ENCODE measurements around the gene MEGF10.

The MEGF10 gene

DNA sequence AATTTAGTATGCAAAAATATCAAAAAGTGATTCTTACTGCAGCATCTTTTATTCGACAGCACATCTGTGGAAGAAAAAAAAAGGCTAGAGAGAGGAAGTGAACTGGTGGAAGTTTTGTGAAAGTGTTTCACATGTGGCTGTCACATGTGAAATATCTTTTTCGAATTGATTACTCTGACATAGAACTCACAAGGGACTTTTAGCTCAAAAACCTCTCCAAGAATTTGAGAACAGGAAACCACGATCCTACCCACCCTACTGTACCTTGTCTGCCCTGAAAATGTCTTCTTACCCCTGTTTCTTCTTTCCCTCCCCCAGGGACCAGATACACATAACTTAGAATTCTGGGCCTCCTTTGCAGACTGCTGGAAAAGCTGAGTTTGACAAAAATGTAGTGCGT lies 120.4 kb downstream of the MEGF10 start:
- TF ChIP-seq, protein P1, sequence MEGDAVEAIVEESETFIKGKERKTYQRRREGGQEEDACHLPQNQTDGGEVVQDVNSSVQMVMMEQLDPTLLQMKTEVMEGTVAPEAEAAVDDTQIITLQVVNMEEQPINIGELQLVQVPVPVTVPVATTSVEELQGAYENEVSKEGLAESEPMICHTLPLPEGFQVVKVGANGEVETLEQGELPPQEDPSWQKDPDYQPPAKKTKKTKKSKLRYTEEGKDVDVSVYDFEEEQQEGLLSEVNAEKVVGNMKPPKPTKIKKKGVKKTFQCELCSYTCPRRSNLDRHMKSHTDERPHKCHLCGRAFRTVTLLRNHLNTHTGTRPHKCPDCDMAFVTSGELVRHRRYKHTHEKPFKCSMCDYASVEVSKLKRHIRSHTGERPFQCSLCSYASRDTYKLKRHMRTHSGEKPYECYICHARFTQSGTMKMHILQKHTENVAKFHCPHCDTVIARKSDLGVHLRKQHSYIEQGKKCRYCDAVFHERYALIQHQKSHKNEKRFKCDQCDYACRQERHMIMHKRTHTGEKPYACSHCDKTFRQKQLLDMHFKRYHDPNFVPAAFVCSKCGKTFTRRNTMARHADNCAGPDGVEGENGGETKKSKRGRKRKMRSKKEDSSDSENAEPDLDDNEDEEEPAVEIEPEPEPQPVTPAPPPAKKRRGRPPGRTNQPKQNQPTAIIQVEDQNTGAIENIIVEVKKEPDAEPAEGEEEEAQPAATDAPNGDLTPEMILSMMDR (IDR thresholded peaks at IDR 0.05): no peak
- no peaks in the 10 kb centered on the region for H3K27me3 ChIP-seq
- no peaks in the 10 kb centered on the region for H3K36me3 ChIP-seq
- no peaks in the 10 kb centered on the region for H3K4me1 ChIP-seq (ENCODE audit: control insufficient read depth in 1 of 2, insufficient read depth in 1 of 2, low read depth in 1 of 2, low read length in 1 of 2)
- H3K4me3 ChIP-seq (ENCODE audit: low read depth in 1 of 2, low read length in 1 of 2): no peak overlapping the region
- H3K27ac ChIP-seq: no peak overlapping the region
- H3K9me3 ChIP-seq: no peaks in the 10 kb centered on the region

DNA sequence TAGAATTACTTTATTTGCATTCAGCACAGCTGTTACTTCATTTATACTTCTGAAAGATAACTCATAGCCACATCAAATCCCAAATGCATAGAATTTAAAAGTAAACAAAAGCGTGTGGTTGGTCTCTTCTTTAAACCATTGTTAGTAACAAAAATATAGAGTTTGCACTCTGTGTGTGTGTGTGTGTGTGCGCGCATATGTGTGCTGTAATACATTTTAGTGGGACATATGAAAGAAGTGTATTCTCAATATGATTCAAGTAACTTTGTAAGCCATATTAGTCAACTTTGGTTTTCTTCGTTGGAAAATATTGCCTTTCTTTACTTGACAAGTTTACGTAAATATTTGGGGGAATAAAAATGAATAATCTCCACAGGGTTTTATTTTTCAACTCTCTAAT lies 120.8 kb downstream of the MEGF10 start:
- Histone ChIP-seq H3K4me1 (ENCODE audit: control insufficient read depth in 1 of 2, insufficient read depth in 1 of 2, low read depth in 1 of 2, low read length in 1 of 2) (no peaks in the 10 kb centered on the region), H3K27ac (no peak overlapping the region), H3K27me3 (no peaks in the 10 kb centered on the region), H3K9me3 (no peaks in the 10 kb centered on the region), H3K36me3 (no peaks in the 10 kb centered on the region), H3K4me3 (ENCODE audit: low read depth in 1 of 2, low read length in 1 of 2) (no peak overlapping the region)
- TF ChIP-seq, protein P1 (IDR thresholded peaks at IDR 0.05): no peak

DNA sequence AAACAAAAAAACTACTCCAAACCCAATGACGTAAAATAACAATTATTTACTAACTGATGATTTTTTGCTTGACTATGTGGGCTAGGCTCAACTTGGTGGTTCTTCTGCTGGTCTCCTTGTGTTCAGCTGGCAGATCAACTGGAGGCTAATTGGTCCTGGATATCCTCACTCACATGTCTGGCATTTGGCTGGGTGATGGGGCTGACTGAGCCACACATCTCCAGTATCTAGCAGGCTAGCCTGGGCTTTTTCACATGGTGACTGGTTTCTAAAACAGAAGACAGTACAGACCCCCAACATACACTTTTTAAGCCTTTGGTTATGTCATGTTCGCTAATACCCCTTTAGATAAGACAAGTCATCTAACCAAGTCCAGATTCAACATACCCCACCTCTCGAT lies 122.1 kb downstream of the MEGF10 start:
- H3K9me3 ChIP-seq: no peaks in the 10 kb centered on the region
- no peaks in the 10 kb centered on the region for H3K36me3 ChIP-seq
- no peaks in the 10 kb centered on the region for H3K4me1 ChIP-seq (ENCODE audit: control insufficient read depth in 1 of 2, insufficient read depth in 1 of 2, low read depth in 1 of 2, low read length in 1 of 2)
- H3K27ac ChIP-seq: no peak overlapping the region
- no peak overlapping the region for H3K4me3 ChIP-seq (ENCODE audit: low read depth in 1 of 2, low read length in 1 of 2)
- no peaks in the 10 kb centered on the region for H3K27me3 ChIP-seq
- TF ChIP-seq, protein P1 (IDR thresholded peaks at IDR 0.05): no peak

DNA sequence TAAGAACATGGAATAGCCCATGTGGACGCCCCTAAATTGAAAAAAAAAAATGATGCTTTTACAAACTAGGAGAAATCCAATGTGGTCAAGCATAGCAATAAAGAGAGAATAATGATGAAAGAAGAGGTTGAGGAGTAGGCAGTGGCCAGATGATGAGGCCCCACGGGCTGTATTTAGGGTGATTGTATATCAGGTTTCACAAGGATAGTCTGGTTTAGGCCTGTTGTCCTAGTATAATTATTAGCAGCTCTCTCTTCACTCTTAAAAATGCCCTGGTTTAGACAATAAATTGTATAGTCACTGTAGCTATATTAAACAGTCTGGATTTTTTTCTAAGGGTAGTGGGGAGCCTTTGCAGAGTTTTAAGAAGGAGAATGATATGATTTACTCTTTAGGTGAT lies 124.4 kb downstream of the MEGF10 start:
- H3K9me3 ChIP-seq: no peaks in the 10 kb centered on the region
- no peaks in the 10 kb centered on the region for H3K4me1 ChIP-seq (ENCODE audit: control insufficient read depth in 1 of 2, insufficient read depth in 1 of 2, low read depth in 1 of 2, low read length in 1 of 2)
- TF ChIP-seq, protein P1 (IDR thresholded peaks at IDR 0.05): no peak
- no peaks in the 10 kb centered on the region for H3K36me3 ChIP-seq
- no peak overlapping the region for H3K27ac ChIP-seq
- no peaks in the 10 kb centered on the region for H3K27me3 ChIP-seq
- H3K4me3 ChIP-seq (ENCODE audit: low read depth in 1 of 2, low read length in 1 of 2): no peak overlapping the region

DNA sequence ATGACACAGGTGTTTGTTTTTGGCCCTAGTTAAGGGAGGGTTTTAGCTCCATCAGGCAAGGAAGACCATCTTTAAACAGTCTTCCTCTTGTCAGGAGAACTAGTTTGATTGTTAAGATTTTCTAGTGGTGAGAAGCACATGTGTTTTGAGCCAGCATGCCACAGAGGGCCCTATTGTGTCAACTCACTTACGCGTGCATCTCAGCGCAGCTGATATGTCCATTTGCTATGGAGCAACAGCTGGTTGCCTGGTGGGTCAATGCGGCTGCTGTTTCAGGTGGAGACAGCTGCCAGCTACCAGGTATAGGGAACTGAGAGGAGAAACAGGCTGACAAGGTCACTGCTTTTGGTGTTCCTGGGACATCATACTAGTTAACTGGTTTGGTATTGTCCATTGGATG lies 126.3 kb downstream of the MEGF10 start:
- no peaks in the 10 kb centered on the region for H3K36me3 ChIP-seq
- no peaks in the 10 kb centered on the region for H3K4me1 ChIP-seq (ENCODE audit: control insufficient read depth in 1 of 2, insufficient read depth in 1 of 2, low read depth in 1 of 2, low read length in 1 of 2)
- H3K27ac ChIP-seq: no peak overlapping the region
- no peak overlapping the region for H3K4me3 ChIP-seq (ENCODE audit: low read depth in 1 of 2, low read length in 1 of 2)
- no peaks in the 10 kb centered on the region for H3K27me3 ChIP-seq
- no peaks in the 10 kb centered on the region for H3K9me3 ChIP-seq
- TF ChIP-seq, protein P1 (IDR thresholded peaks at IDR 0.05): no peak

DNA sequence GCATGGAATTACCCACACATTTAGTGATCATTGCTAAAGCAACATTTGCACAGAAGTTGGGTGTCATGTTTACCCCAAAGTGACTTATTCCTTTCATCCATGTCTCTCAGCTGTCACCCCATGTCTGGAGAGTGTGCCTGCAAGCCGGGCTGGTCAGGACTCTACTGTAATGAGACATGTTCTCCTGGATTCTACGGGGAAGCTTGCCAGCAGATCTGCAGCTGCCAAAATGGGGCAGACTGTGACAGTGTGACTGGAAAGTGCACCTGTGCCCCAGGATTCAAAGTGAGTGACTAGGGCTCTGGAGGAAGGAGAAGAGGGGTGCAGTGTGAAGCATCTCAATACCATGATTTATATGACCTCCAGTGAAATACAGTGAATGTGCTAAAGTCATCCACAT lies 126.9 kb downstream of the MEGF10 start:
- Histone ChIP-seq H3K9me3 (no peaks in the 10 kb centered on the region), H3K4me3 (ENCODE audit: low read depth in 1 of 2, low read length in 1 of 2) (no peak overlapping the region), H3K27me3 (no peaks in the 10 kb centered on the region), H3K27ac (no peak overlapping the region), H3K4me1 (ENCODE audit: control insufficient read depth in 1 of 2, insufficient read depth in 1 of 2, low read depth in 1 of 2, low read length in 1 of 2) (no peaks in the 10 kb centered on the region), H3K36me3 (no peaks in the 10 kb centered on the region)
- TF ChIP-seq, protein P1 (IDR thresholded peaks at IDR 0.05): no peak
